GM19240 (cell line): ENCODE results near the gene DHRSX.
"Not testable (repeated sequence)": the region's sequence is repeated elsewhere in the genome, so short reads cannot be mapped to it uniquely, and the experiment has no call there.

Experiments
- DNase-seq: peaks from one replicate; pipeline ENCODE4 v3.0.0; 2011; ENCODE audit warnings: low spot score; ENCODE audit not compliant: insufficient read length

DHRSX gene

GRCh38 chrX:2474963-2475726, 25.6 kb downstream of the DHRSX start:
- no peak for DNase-seq

GRCh38 chrX:2474280-2474962, 26.4 kb downstream of the DHRSX start:
- DNase-seq: no peak

- not testable (repeated sequence) for DNase-seq
These were observed 27.7 kb downstream of the DHRSX start for GRCh38 chrX:2473064-2473463.

- DNase-seq: no peak
These were observed 29.1 kb downstream of the DHRSX start for GRCh38 chrX:2471641-2472040.

GRCh38 chrX:2471126-2471525, 29.6 kb downstream of the DHRSX start:
- DNase-seq: not testable (repeated sequence)

GRCh38 chrX:2469852-2470251, 30.9 kb downstream of the DHRSX start:
- DNase-seq: not testable (repeated sequence)

- no peak for DNase-seq
These were observed 31.5 kb downstream of the DHRSX start for GRCh38 chrX:2469196-2469685.

- DNase-seq: no peak
These were observed 32.2 kb downstream of the DHRSX start for GRCh38 chrX:2468261-2469195.

- no peak for DNase-seq
These were observed 33.7 kb downstream of the DHRSX start for GRCh38 chrX:2466876-2467656.

GRCh38 chrX:2464677-2465166, 36.1 kb downstream of the DHRSX start:
- no peak for DNase-seq

- no peak for DNase-seq
These were observed 36.7 kb downstream of the DHRSX start for GRCh38 chrX:2463973-2464676.

GRCh38 chrX:2463481-2463880, 37.3 kb downstream of the DHRSX start:
- DNase-seq: not testable (repeated sequence)

- no peak for DNase-seq
These were observed 38.0 kb downstream of the DHRSX start for GRCh38 chrX:2462780-2463179.

- DNase-seq: no peak
These were observed 38.7 kb downstream of the DHRSX start for GRCh38 chrX:2462074-2462473.

- no peak for DNase-seq
These were observed 39.1 kb downstream of the DHRSX start for GRCh38 chrX:2461711-2462016.

GRCh38 chrX:2460821-2461710, 39.7 kb downstream of the DHRSX start:
- not testable (repeated sequence) for DNase-seq

GRCh38 chrX:2460048-2460447, 40.7 kb downstream of the DHRSX start:
- DNase-seq: not testable (repeated sequence)

GRCh38 chrX:2458309-2458708, 42.5 kb downstream of the DHRSX start:
- DNase-seq: no peak
